Caco-2 (cell line): Measurements from ENCODE around the gene GSTT4. TPM values are rescaled to one million over a fixed set of nuclear protein-coding genes. Genes with fewer than 3 reads are reported as not detected.

ENCODE experiments used
- BruUV-seq: library from RNA; stranded (reverse); fragments of 400-500 nt; replicated peaks from 2 replicates; lab custom pipeline; 2021; lab: Mats Ljungman, UMichigan
- CTCF ChIA-PET: fragments of 300-600 bp; sonication (Branson Sonifier 250); formaldehyde crosslinking; loops from one replicate; lab custom pipeline; 2022; ENCODE audit warnings: antibody characterized with exemption; lab: Charles Lee
- POLR2A ChIA-PET: fragments of 300-600 bp; sonication (Branson Sonifier 250); formaldehyde crosslinking; loops from one replicate; lab custom pipeline; 2022; ENCODE audit warnings: antibody characterized with exemption; lab: Charles Lee
- DNase-seq, 2 experiments: peaks; one replicate each; pipeline versions ENCODE4 v3.0.0 to v3.0.0-alpha.2; 2020 to 2022
- H3K27me3 ChIP-seq: replicated peaks from 2 replicates; pipeline ENCODE4 v1.6.0; 2011; ENCODE audit warnings: low read length; ENCODE audit not compliant: control insufficient read depth, insufficient read depth
- H3K36me3 ChIP-seq: 2 replicates; pipeline ENCODE4 v1.5.1; 2011; ENCODE audit warnings: low read length; ENCODE audit not compliant: control insufficient read depth, insufficient read depth
- H3K4me1 ChIP-seq: fragments of 250-450 bp; sonication (Bioruptor Pico); 2 replicates; pipeline ENCODE4 v1.5.1; 2020; ENCODE audit warnings: mild to moderate bottlenecking
- H3K4me3 ChIP-seq: 2 replicates; pipeline ENCODE4 v1.5.1; 2011; ENCODE audit warnings: low read depth, mild to moderate bottlenecking, control low read depth, low read length
- H3K9me3 ChIP-seq: fragments of 250-450 bp; sonication (Bioruptor Pico); 2 replicates; pipeline ENCODE4 v1.5.1; 2020; ENCODE audit warnings: mild to moderate bottlenecking, moderate library complexity
- H3K27ac Mint-ChIP-seq: one replicate; pipeline ENCODE4 v1.8.0; 2022; ENCODE audit warnings: mixed read lengths; ENCODE audit not compliant: unreplicated experiment
- H3K27me3 Mint-ChIP-seq: one replicate; pipeline ENCODE4 v1.8.0; 2022; ENCODE audit warnings: mixed read lengths; ENCODE audit not compliant: insufficient read depth, unreplicated experiment
- H3K36me3 Mint-ChIP-seq: one replicate; pipeline ENCODE4 v1.8.0; 2022; ENCODE audit warnings: mild to moderate bottlenecking, mixed read lengths; ENCODE audit not compliant: insufficient read depth, unreplicated experiment
- H3K4me1 Mint-ChIP-seq: one replicate; pipeline ENCODE4 v1.8.0; 2022; ENCODE audit warnings: low read depth, mixed read lengths; ENCODE audit not compliant: unreplicated experiment
- H3K4me3 Mint-ChIP-seq: one replicate; pipeline ENCODE4 v1.8.0; 2022; ENCODE audit warnings: mild to moderate bottlenecking, moderate library complexity, mixed read lengths; ENCODE audit not compliant: unreplicated experiment
- H3K9me3 Mint-ChIP-seq: one replicate; pipeline ENCODE4 v1.8.0; 2022; ENCODE audit warnings: mixed read lengths; ENCODE audit not compliant: unreplicated experiment
- intact Hi-C: fragments of 100-400 bp; cut with micrococcal nuclease; formaldehyde crosslinking; loops from one replicate; pipeline ENCODE4 v1.10.0; 2022; ENCODE audit not compliant: unreplicated experiment
- total RNA-seq: library from RNA; stranded (reverse); gene quantifications from 2 replicates; pipeline ENCODE4 v1.2.3, GENCODE V29; 2022
- TF ChIP-seq, protein P1 (sequence below), 2 experiments: fragments of 200-600 bp in 1 of 2; IDR thresholded peaks; 1 replicate in 1 of 2; 2 replicates in 1 of 2; pipeline versions ENCODE4 v1.5.1 to v1.8.0; 2011 to 2022; ENCODE audit warnings: antibody characterized with exemption in 1 of 2, control low read depth in 1 of 2, inconsistent platforms in 1 of 2, low read depth in 1 of 2, low read length in 1 of 2, mild to moderate bottlenecking in 1 of 2, moderate library complexity in 1 of 2; ENCODE audit not compliant: insufficient read depth in 1 of 2, severe bottlenecking in 1 of 2, unreplicated experiment in 1 of 2

The GSTT4 gene
- total RNA-seq, 1 experiment from 2014 or later, result 0.16 TPM

DNA sequence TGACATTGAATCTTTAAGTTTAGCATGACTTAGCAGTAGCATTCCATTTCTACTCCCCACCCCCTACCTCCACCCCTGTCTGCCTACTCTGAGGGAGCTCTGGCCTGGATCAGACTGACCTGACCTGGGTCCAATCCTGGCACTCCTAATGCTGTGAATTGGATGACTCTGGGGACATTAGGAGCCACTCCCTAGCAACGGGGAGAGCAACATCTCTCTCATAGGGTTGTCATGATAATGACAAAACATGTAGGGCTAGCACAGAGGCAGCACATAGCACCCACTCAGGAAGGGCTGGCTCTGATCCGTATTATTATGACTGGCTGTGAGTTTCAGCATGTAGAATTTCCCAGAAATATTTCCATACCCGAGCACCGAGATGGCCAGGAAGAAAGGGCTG is 46.3 kb upstream of the GSTT4 start:
- no peaks in the 10 kb centered on the region for H3K9me3 ChIP-seq
- no peaks in the 10 kb centered on the region for H3K27me3 ChIP-seq
- Mint-ChIP-seq H3K4me1 (no peaks in the 10 kb centered on the region), H3K4me3 (no peak overlapping the region), H3K36me3 (peaks cover 38% of the 10 kb centered on the region), H3K27ac (no peak overlapping the region), H3K27me3 (no peaks in the 10 kb centered on the region), H3K9me3 (no peaks in the 10 kb centered on the region)
- no peak for DNase-seq
- intact Hi-C loops, result no loop called here
- TF ChIP-seq, protein P1, sequence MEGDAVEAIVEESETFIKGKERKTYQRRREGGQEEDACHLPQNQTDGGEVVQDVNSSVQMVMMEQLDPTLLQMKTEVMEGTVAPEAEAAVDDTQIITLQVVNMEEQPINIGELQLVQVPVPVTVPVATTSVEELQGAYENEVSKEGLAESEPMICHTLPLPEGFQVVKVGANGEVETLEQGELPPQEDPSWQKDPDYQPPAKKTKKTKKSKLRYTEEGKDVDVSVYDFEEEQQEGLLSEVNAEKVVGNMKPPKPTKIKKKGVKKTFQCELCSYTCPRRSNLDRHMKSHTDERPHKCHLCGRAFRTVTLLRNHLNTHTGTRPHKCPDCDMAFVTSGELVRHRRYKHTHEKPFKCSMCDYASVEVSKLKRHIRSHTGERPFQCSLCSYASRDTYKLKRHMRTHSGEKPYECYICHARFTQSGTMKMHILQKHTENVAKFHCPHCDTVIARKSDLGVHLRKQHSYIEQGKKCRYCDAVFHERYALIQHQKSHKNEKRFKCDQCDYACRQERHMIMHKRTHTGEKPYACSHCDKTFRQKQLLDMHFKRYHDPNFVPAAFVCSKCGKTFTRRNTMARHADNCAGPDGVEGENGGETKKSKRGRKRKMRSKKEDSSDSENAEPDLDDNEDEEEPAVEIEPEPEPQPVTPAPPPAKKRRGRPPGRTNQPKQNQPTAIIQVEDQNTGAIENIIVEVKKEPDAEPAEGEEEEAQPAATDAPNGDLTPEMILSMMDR (IDR thresholded peaks at IDR 0.05; ENCODE audit: insufficient read depth in 1 of 2, low read depth in 1 of 2, low read length in 1 of 2, severe bottlenecking in 1 of 2, unreplicated experiment in 1 of 2), result no peak
- POLR2A ChIA-PET, result no interaction called here
- no peak overlapping the region for H3K4me3 ChIP-seq
- H3K4me1 ChIP-seq, result no peaks in the 10 kb centered on the region
- no TSS peak for BruUV-seq
- H3K36me3 ChIP-seq, result no peaks in the 10 kb centered on the region
- CTCF ChIA-PET, result no interaction called here

DNA sequence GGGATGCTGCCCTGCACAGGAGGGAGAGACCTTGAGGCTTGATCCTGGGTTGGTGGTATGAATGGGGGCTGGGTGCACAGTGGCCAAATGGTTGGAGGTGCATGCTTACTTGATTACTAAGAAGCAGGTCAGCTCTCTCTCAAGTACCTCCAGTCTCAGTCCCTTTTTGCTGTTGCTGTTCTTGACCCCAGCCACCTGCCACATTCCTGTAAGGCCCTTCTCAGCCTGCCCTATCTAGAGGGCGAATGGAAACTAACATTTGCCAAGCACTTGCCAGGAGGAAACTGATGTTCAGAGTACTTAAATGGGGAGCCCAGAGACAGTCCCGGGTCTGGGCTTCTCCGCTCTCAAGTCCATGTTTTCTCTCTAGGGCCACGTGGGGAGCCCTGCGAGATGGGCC is 45.8 kb upstream of the GSTT4 start:
- no peak for DNase-seq
- peaks cover 36% of the 10 kb centered on the region for H3K36me3 Mint-ChIP-seq
- TF ChIP-seq, protein P1 (IDR thresholded peaks at IDR 0.05; ENCODE audit: insufficient read depth in 1 of 2, low read depth in 1 of 2, low read length in 1 of 2, severe bottlenecking in 1 of 2, unreplicated experiment in 1 of 2), result no peak

DNA sequence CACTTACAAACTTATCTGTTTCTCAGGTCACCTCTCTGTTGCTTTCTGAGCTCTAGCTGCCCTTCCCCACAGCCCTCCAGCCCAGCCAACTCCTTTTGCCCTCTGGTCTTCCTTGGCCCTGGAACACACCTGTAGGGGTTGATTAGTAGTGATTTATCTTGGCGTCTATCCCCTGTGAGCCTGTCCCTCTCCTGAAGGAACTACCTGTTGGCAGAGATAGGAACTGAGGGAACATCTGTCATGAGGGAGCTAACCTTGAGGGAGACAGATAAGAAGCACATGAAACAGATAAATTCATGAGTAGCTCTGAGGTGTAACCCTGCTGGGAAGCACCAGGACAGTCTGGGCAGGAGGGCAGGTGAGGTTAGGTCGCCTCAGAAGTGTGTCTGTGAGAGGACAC is 44.7 kb upstream of the GSTT4 start:
- ChIA-PET POLR2A (no interaction called here), CTCF (no interaction called here)
- no TSS peak for BruUV-seq
- H3K36me3 ChIP-seq, result no peaks in the 10 kb centered on the region
- intact Hi-C loops, result no loop called here
- DNase-seq, result no peak
- H3K27me3 Mint-ChIP-seq, result no peaks in the 10 kb centered on the region
- H3K4me1 ChIP-seq, result no peaks in the 10 kb centered on the region
- H3K4me1 Mint-ChIP-seq, result no peaks in the 10 kb centered on the region
- H3K4me3 ChIP-seq, result no peak overlapping the region
- no peaks in the 10 kb centered on the region for H3K9me3 Mint-ChIP-seq
- H3K4me3 Mint-ChIP-seq, result no peak overlapping the region
- no peak overlapping the region for H3K27ac Mint-ChIP-seq
- no peaks in the 10 kb centered on the region for H3K9me3 ChIP-seq
- H3K27me3 ChIP-seq, result no peaks in the 10 kb centered on the region
- TF ChIP-seq, protein P1 (IDR thresholded peaks at IDR 0.05; ENCODE audit: insufficient read depth in 1 of 2, low read depth in 1 of 2, low read length in 1 of 2, severe bottlenecking in 1 of 2, unreplicated experiment in 1 of 2), result no peak
- peaks cover 37% of the 10 kb centered on the region for H3K36me3 Mint-ChIP-seq

More for the DNA sequence above, 45.8 kb upstream of the GSTT4 start:
- H3K27ac Mint-ChIP-seq, result no peak overlapping the region
- H3K4me3 ChIP-seq, result no peak overlapping the region
- no peaks in the 10 kb centered on the region for H3K27me3 Mint-ChIP-seq
- POLR2A ChIA-PET, result no interaction called here
- H3K9me3 Mint-ChIP-seq, result no peaks in the 10 kb centered on the region
- no peaks in the 10 kb centered on the region for H3K9me3 ChIP-seq
- H3K4me3 Mint-ChIP-seq, result no peak overlapping the region
- intact Hi-C loops, result no loop called here
- H3K4me1 ChIP-seq, result no peaks in the 10 kb centered on the region
- no TSS peak for BruUV-seq
- H3K27me3 ChIP-seq, result no peaks in the 10 kb centered on the region
- CTCF ChIA-PET, result no interaction called here
- no peaks in the 10 kb centered on the region for H3K4me1 Mint-ChIP-seq
- H3K36me3 ChIP-seq, result no peaks in the 10 kb centered on the region
